ENCODE measurements around the gene TMEM178A. TPM values are rescaled to one million over a fixed set of nuclear protein-coding genes. Genes with fewer than 3 reads are reported as not detected.

The TMEM178A gene
- polyA plus RNA-seq, 2 of the 4 experiments (the other 2 are of a cell fraction) = 0.13 to 0.87 TPM

- no peak for TF ChIP-seq E2F6 (IDR thresholded peaks at IDR 0.05; ENCODE audit: borderline replicate concordance, low read depth)
These were observed 18.7 kb downstream of the TMEM178A start (continued) for GRCh38 chr2:39684464-39684863.

- Histone ChIP-seq H3K4me2 (no peak overlapping the region), H3K9me3 (no peaks in the 10 kb centered on the region), H3K27ac (no peak overlapping the region), H3K4me1 (peaks cover 5% of the 10 kb centered on the region; the same call in 1 of the 3 replicates), H3K4me3 (no peak overlapping the region)
- ChIA-PET POLR2A (no interaction called here), CTCF (interaction anchor here (2.8 kb wide), 1 partner anchor 12 kb away, joined by 14 read pairs; no protein-coding TSS in a partner anchor)
- DNase-seq (ENCODE audit: low read depth in 1 of 2, low spot score in 1 of 2) (no peak), FAIRE-seq (no peak), ATAC-seq (no peak)
- 91% methylated on average over 1 of the region's 1 CpG for WGBS (ENCODE audit: missing lambda C conversion rate)
- no peak for TF ChIP-seq ZSCAN20 (CRISPR knock-in tag; IDR thresholded peaks at IDR 0.05)
- no peak for TF ChIP-seq EHF (CRISPR knock-in tag; IDR thresholded peaks at IDR 0.05)
- TF ChIP-seq ZFP36 (IDR thresholded peaks at IDR 0.05; ENCODE audit: borderline replicate concordance, partially characterized antibody) = no peak
- TF ChIP-seq JUN (IDR thresholded peaks at IDR 0.05) = no peak
- no peak for TF ChIP-seq SREBF2 (IDR thresholded peaks at IDR 0.05)
- no peak for TF ChIP-seq HDAC2 (IDR thresholded peaks at IDR 0.05)
- no peak for TF ChIP-seq NPAS2 (CRISPR knock-in tag; IDR thresholded peaks at IDR 0.05; ENCODE audit: borderline replicate concordance)
- no peak for TF ChIP-seq HOXA7 (CRISPR knock-in tag; IDR thresholded peaks at IDR 0.05)
- no peak for TF ChIP-seq BCL3 (IDR thresholded peaks at IDR 0.05)
- TF ChIP-seq MAZ (IDR thresholded peaks at IDR 0.05; ENCODE audit: borderline replicate concordance, low read depth, low read length) = no peak
- no peak for TF ChIP-seq HOXB13 (CRISPR knock-in tag; IDR thresholded peaks at IDR 0.05; ENCODE audit: low read depth)
- TF ChIP-seq KDM1A (IDR thresholded peaks at IDR 0.05; ENCODE audit: low read depth) = no peak
- TF ChIP-seq CBX8 (IDR thresholded peaks at IDR 0.05) = no peak
- TF ChIP-seq CHD4 (IDR thresholded peaks at IDR 0.05; ENCODE audit: borderline replicate concordance) = no peak
- TF ChIP-seq HES2 (IDR thresholded peaks at IDR 0.05) = no peak
- TF ChIP-seq KDM5A (IDR thresholded peaks at IDR 0.05) = no peak
- TF ChIP-seq MYC (IDR thresholded peaks at IDR 0.05; ENCODE audit: borderline replicate concordance, low read length) = no peak
- no peak for TF ChIP-seq ESRRA (IDR thresholded peaks at IDR 0.05; ENCODE audit: borderline replicate concordance, low read length)
- no peak for TF ChIP-seq USF2 (IDR thresholded peaks at IDR 0.05)
These were observed 19.4 kb downstream of the TMEM178A start for GRCh38 chr2:39685126-39685525.

GRCh38 chr2:39686456-39686855 lies 20.7 kb downstream of the TMEM178A start:
- no peak for DNase-seq (ENCODE audit: low read depth in 1 of 2, low spot score in 1 of 2)
- Histone ChIP-seq H3K27ac (no peak overlapping the region), H3K4me2 (no peak overlapping the region), H3K4me3 (no peak overlapping the region), H3K4me1 (peaks cover 5% of the 10 kb centered on the region; the same call in 1 of the 3 replicates), H3K9me3 (peaks cover 6% of the 10 kb centered on the region; the same call in 1 of the 3 replicates)
- TF ChIP-seq FOSL2 (IDR thresholded peaks at IDR 0.05) (no peak), FOSL2 (CRISPR knock-in tag; IDR thresholded peaks at IDR 0.05) (no peak), BHLHE40 (IDR thresholded peaks at IDR 0.05; ENCODE audit: low read depth, low read length) (no peak), ELK1 (IDR thresholded peaks at IDR 0.05; ENCODE audit: low read depth, low read length) (no peak), RARB (CRISPR knock-in tag; IDR thresholded peaks at IDR 0.05) (no peak), ZSCAN20 (CRISPR knock-in tag; IDR thresholded peaks at IDR 0.05) (no peak), RNF2 (IDR thresholded peaks at IDR 0.05; ENCODE audit: borderline replicate concordance, low read depth) (no peak), ZC3H11A (IDR thresholded peaks at IDR 0.05) (no peak), FOSB (CRISPR knock-in tag; IDR thresholded peaks at IDR 0.05) (no peak), POLR2AphosphoS2 (conservative IDR thresholded peaks at IDR 0.05; ENCODE audit: low read length) (no peak), POLR2A (IDR thresholded peaks at IDR 0.05; ENCODE audit: low read length) (no peak)
- ChIA-PET POLR2A (no interaction called here), CTCF (interaction anchor here (0.7 to 2.8 kb wide), 2 partner anchors 10 to 1488 kb away, joined by 3 to 14 read pairs; no protein-coding TSS in a partner anchor)
- ATAC-seq = no peak
- FAIRE-seq = no peak
- 59% methylated on average over 6 of the region's 6 CpGs for WGBS (ENCODE audit: missing lambda C conversion rate)
